ENCODE data around the gene HEG1.

HEG1 gene

GRCh38 chr3:124993466-124993865, 62.3 kb downstream of the HEG1 start:
- TF ChIP-seq CTCF (conservative IDR thresholded peaks at IDR 0.05; ENCODE audit: low read depth, low read length): no peak
- Histone ChIP-seq H2AFZ (ENCODE audit: low read depth) (no peak overlapping the region), H3K27ac (no peak overlapping the region), H3K36me3 (ENCODE audit: insufficient read depth) (no peaks in the 10 kb centered on the region), H3K4me3 (IDR thresholded peaks at IDR 0.05; ENCODE audit: insufficient read depth, low read depth, low read length) (no peak overlapping the region), H3K27me3 (ENCODE audit: insufficient read depth, low read depth) (no peaks in the 10 kb centered on the region), H3K4me2 (no peak overlapping the region), H3K4me1 (ENCODE audit: low read depth, poor library complexity, severe bottlenecking) (peaks cover 24% of the 10 kb centered on the region), H4K20me1 (ENCODE audit: insufficient read depth) (no peaks in the 10 kb centered on the region), H3K9ac (no peak overlapping the region), H3K79me2 (ENCODE audit: insufficient read depth, low read depth) (no peaks in the 10 kb centered on the region)

- Histone ChIP-seq H3K36me3 (ENCODE audit: insufficient read depth) (no peaks in the 10 kb centered on the region), H3K27me3 (ENCODE audit: insufficient read depth, low read depth) (no peaks in the 10 kb centered on the region), H2AFZ (ENCODE audit: low read depth) (no peak overlapping the region), H3K9ac (no peak overlapping the region), H3K27ac (no peak overlapping the region), H4K20me1 (ENCODE audit: insufficient read depth) (no peaks in the 10 kb centered on the region), H3K4me3 (IDR thresholded peaks at IDR 0.05; ENCODE audit: insufficient read depth, low read depth, low read length) (no peak overlapping the region), H3K4me2 (no peak overlapping the region), H3K79me2 (ENCODE audit: insufficient read depth, low read depth) (no peaks in the 10 kb centered on the region), H3K4me1 (ENCODE audit: low read depth, poor library complexity, severe bottlenecking) (peaks cover 24% of the 10 kb centered on the region)
- no peak for TF ChIP-seq CTCF (conservative IDR thresholded peaks at IDR 0.05; ENCODE audit: low read depth, low read length)
Measured at GRCh38 chr3:124992041-124992440, 63.8 kb downstream of the HEG1 start.

GRCh38 chr3:124986192-124987143, 69.3 kb downstream of the HEG1 start:
- peak; percentile 49 for TF ChIP-seq CTCF (conservative IDR thresholded peaks at IDR 0.05; ENCODE audit: low read depth, low read length)
- Histone ChIP-seq H3K4me1 (ENCODE audit: low read depth, poor library complexity, severe bottlenecking) (no peaks in the 10 kb centered on the region), H2AFZ (ENCODE audit: low read depth) (no peak overlapping the region), H3K9ac (no peak overlapping the region), H4K20me1 (ENCODE audit: insufficient read depth) (no peaks in the 10 kb centered on the region), H3K4me3 (IDR thresholded peaks at IDR 0.05; ENCODE audit: insufficient read depth, low read depth, low read length) (no peak overlapping the region), H3K36me3 (ENCODE audit: insufficient read depth) (no peaks in the 10 kb centered on the region), H3K27ac (no peak overlapping the region), H3K79me2 (ENCODE audit: insufficient read depth, low read depth) (no peaks in the 10 kb centered on the region), H3K27me3 (ENCODE audit: insufficient read depth, low read depth) (no peaks in the 10 kb centered on the region), H3K4me2 (no peak overlapping the region)

- Histone ChIP-seq H2AFZ (ENCODE audit: low read depth) (no peak overlapping the region), H3K4me1 (ENCODE audit: low read depth, poor library complexity, severe bottlenecking) (no peaks in the 10 kb centered on the region), H3K79me2 (ENCODE audit: insufficient read depth, low read depth) (no peaks in the 10 kb centered on the region), H3K27me3 (ENCODE audit: insufficient read depth, low read depth) (no peaks in the 10 kb centered on the region), H3K4me3 (IDR thresholded peaks at IDR 0.05; ENCODE audit: insufficient read depth, low read depth, low read length) (no peak overlapping the region), H3K4me2 (no peak overlapping the region), H3K36me3 (ENCODE audit: insufficient read depth) (no peaks in the 10 kb centered on the region), H4K20me1 (ENCODE audit: insufficient read depth) (no peaks in the 10 kb centered on the region), H3K9ac (no peak overlapping the region), H3K27ac (no peak overlapping the region)
- no peak for TF ChIP-seq CTCF (conservative IDR thresholded peaks at IDR 0.05; ENCODE audit: low read depth, low read length)
Measured at GRCh38 chr3:124985349-124985748, 70.4 kb downstream of the HEG1 start.

All from KMS-11 (cell line).